ENCODE measurements around the gene PLEKHH3. TPM values are rescaled to one million over a fixed set of nuclear protein-coding genes. Genes with fewer than 3 reads are reported as not detected.

Gene PLEKHH3
- total and polyA plus RNA-seq, 10 of the 15 experiments (the other 5 are each of a cell fraction or from before 2014, with no cell fraction given) = 0.31 to 38.0 (median 11.0) TPM

GRCh38 chr17:42673885-42674754, 2.7 kb downstream of the PLEKHH3 start:
- POLR2A ChIA-PET = interaction anchor here (0.6 to 6.6 kb wide), 12 partner anchors 10 to 245 kb away, joined by 3 to 29 read pairs (median 3); partner anchors contain the start of genes TUBG1 and TUBG2
- SMC1A ChIA-PET (ENCODE audit: uncharacterized antibody, unreplicated experiment) = interaction anchor here (1.2 to 8.3 kb wide), 8 partner anchors 13 to 95 kb away, joined by 3 to 85 read pairs (median 6); partner anchors contain the start of genes RETREG3 and TUBG1
- TF ChIP-seq HDGF (IDR thresholded peaks at IDR 0.05) (no peak), SMC3 (IDR thresholded peaks at IDR 0.05; ENCODE audit: borderline replicate concordance, low read length) (peak; percentile 41; the same call in 1 of the 2 replicates), MEF2B (IDR thresholded peaks at IDR 0.05; ENCODE audit: partially characterized antibody, poor library complexity, severe bottlenecking) (peak; percentile 83), CEBPZ (IDR thresholded peaks at IDR 0.05; ENCODE audit: low read depth, low read length) (no peak), ZBTB4 (CRISPR knock-in tag; IDR thresholded peaks at IDR 0.05) (no peak), E2F4 (IDR thresholded peaks at IDR 0.05; ENCODE audit: low read depth, low read length) (no peak), FOXK2 (IDR thresholded peaks at IDR 0.05) (no peak), SIX5 (IDR thresholded peaks at IDR 0.05; ENCODE audit: low read depth, low read length, severe bottlenecking) (no peak), EGR1 (IDR thresholded peaks at IDR 0.05; ENCODE audit: borderline replicate concordance in 1 of 2, low read depth in 2 of 2, low read length in 2 of 2) (0 out of 3 replicates have a peak, but pooled peaks of 1 of the 2 experiments have one; percentile 16), ZNF217 (IDR thresholded peaks at IDR 0.05) (no peak), DPF2 (IDR thresholded peaks at IDR 0.05) (0 out of 2 replicates have a peak, but pooled peaks have one; percentile 49)

More at GRCh38 chr17:42673885-42674754, 2.7 kb downstream of the PLEKHH3 start:
- ATAC-seq (peak; percentile 33), FAIRE-seq (peak; percentile 78), DNase-seq (ENCODE audit: low read depth, low spot score) (no peak)
- H2AFZ ChIP-seq (ENCODE audit: control insufficient read depth, low read depth, low read length) = no peak overlapping the region
- intact Hi-C loops (cut with micrococcal nuclease; ENCODE audit: unreplicated experiment) (no loop called here), in situ Hi-C loops (cut with MboI) (no loop called here)
- peaks cover 13 to 30% of the 10 kb centered on the region in 2 experiments; a peak in 3 of 4 replicates for H3K36me3 ChIP-seq (ENCODE audit: control insufficient read depth in 2 of 2, insufficient read depth in 2 of 2, low read length in 1 of 2)
- peaks cover 43% of the 10 kb centered on the region for H3K79me2 ChIP-seq (ENCODE audit: control insufficient read depth, insufficient read depth, low read length)
- RAD21 ChIA-PET (ENCODE audit: unreplicated experiment) = interaction anchor here (0.8 to 1.8 kb wide), 12 partner anchors 9 to 96 kb away, joined by 3 to 14 read pairs (median 6); partner anchors contain the start of genes PSMC3IP, RETREG3, TUBG1 and TUBG2
- peak overlapping the region; percentile 98 for H3K4me3 ChIP-seq
- H3K9ac ChIP-seq (ENCODE audit: control insufficient read depth, insufficient read depth, low read length) = peak overlapping the region; percentile 58; the same call in 1 of the 2 replicates
- CTCF ChIA-PET = interaction anchor here (0.8 to 10.1 kb wide), 20 partner anchors 9 to 146 kb away, joined by 3 to 239 read pairs (median 5); partner anchors contain the start of genes MLX, NAGLU, PSMC3IP and TUBG2
- WGBS (ENCODE audit: insufficient coverage, insufficient replicate concordance, low lambda C conversion rate, missing lambda C conversion rate) = 3% methylated on average over 25 of the region's 32 CpGs
- peak overlapping the region; percentile 61 for H3K27ac ChIP-seq (ENCODE audit: control insufficient read depth, insufficient read depth)
- no peaks in the 10 kb centered on the region for H3K27me3 ChIP-seq (replicated peaks in 1 of 2; ENCODE audit: control insufficient read depth in 2 of 2, insufficient read depth in 2 of 2, low read length in 1 of 2)
- H3K9me3 ChIP-seq (replicated peaks; ENCODE audit: control insufficient read depth, insufficient read depth, low read length) = no peaks in the 10 kb centered on the region
- H3K4me2 ChIP-seq (ENCODE audit: control insufficient read depth, insufficient read depth) = peak overlapping the region; percentile 81
- no peaks in the 10 kb centered on the region for H4K20me1 ChIP-seq (ENCODE audit: control insufficient read depth, insufficient read depth)
- peaks cover 10% of the 10 kb centered on the region for H3K4me1 ChIP-seq (ENCODE audit: control insufficient read depth, insufficient read depth, low read length)
- no TSS peak for BruUV-seq (replicated peaks)
